Esophagus squamous epithelium (tissue), 5 donors: ENCODE data around the gene BRPF1. TPM values are rescaled to one million over a fixed set of nuclear protein-coding genes. Genes with fewer than 3 reads are reported as not detected.

Experiments used
- DNase-seq: peaks from one replicate; lab custom pipeline; 2025; lab: John Stamatoyannopoulos, UW
- H3K27ac ChIP-seq, 4 donors: fragments of 200-600 bp; sonication (generic); one replicate each; pipeline ENCODE4 v1.5.1; 2016 to 2019; ENCODE audit warnings: mild to moderate bottlenecking in 1 of 4
- H3K27me3 ChIP-seq, 4 donors: fragments of 200-600 bp; sonication (generic); 1 replicate in 3 of 4; 2 replicates in 1 of 4; pipeline versions ENCODE4 v1.5.1 to v1.6.0; 2017 to 2021; ENCODE audit warnings: antibody characterized with exemption in 1 of 4
- H3K36me3 ChIP-seq, 3 donors: fragments of 200-600 bp; sonication (generic); one replicate each; pipeline ENCODE4 v1.5.1; 2016 to 2019
- H3K4me1 ChIP-seq, 3 donors: fragments of 200-600 bp; sonication (generic); one replicate each; pipeline ENCODE4 v1.5.1; 2017 to 2019
- H3K4me3 ChIP-seq, 4 donors: fragments of 200-600 bp; sonication (generic); 1 replicate in 3 of 4; 2 replicates in 1 of 4; pipeline ENCODE4 v1.5.1; 2016 to 2019; ENCODE audit warnings: mild to moderate bottlenecking in 2 of 4, moderate library complexity in 1 of 4
- H3K9me3 ChIP-seq, 3 donors: fragments of 200-600 bp; sonication (generic); one replicate each; pipeline ENCODE4 v1.5.1; 2016 to 2019
- CTCF ChIP-seq, 6 experiments: fragments of 450-650 bp in 4 of 6; fragments of 200-600 bp in 2 of 6; sonication (generic) in 2 of 6; IDR thresholded peaks; one replicate each; pipeline ENCODE4 v1.5.1; 2016 to 2019; ENCODE audit warnings: antibody characterized with exemption in 6 of 6, mild to moderate bottlenecking in 4 of 6, moderate library complexity in 4 of 6
- POLR2A ChIP-seq, 4 donors: fragments of 450-650 bp; IDR thresholded peaks; one replicate each; pipeline ENCODE4 v1.6.1; 2017; ENCODE audit warnings: antibody characterized with exemption in 4 of 4, mild to moderate bottlenecking in 4 of 4, moderate library complexity in 3 of 4
- WGBS, 2 donors: methylation state at CpG; one replicate each; pipeline ENCODE4 v1.1.5; 2018; 5-methylcytosine and 5-hydroxymethylcytosine counted together
- intact Hi-C: fragments of 100-400 bp; cut with DNase I; formaldehyde crosslinking; loops from one replicate; pipeline ENCODE4 v1.15.0; 2022
- total RNA-seq, 4 donors: library from RNA; depleted of rRNA; stranded (reverse); fragments of >200 nt; gene quantifications; one replicate each; pipeline ENCODE4 v1.1.0, GENCODE V29; 2016
- donor health status: DM: yes; HTN: yes; CAD: no.

The BRPF1 gene
- total RNA-seq, 4 donors from 2014 or later = 9.8 to 18.3 (median 15.4) TPM

DNA sequence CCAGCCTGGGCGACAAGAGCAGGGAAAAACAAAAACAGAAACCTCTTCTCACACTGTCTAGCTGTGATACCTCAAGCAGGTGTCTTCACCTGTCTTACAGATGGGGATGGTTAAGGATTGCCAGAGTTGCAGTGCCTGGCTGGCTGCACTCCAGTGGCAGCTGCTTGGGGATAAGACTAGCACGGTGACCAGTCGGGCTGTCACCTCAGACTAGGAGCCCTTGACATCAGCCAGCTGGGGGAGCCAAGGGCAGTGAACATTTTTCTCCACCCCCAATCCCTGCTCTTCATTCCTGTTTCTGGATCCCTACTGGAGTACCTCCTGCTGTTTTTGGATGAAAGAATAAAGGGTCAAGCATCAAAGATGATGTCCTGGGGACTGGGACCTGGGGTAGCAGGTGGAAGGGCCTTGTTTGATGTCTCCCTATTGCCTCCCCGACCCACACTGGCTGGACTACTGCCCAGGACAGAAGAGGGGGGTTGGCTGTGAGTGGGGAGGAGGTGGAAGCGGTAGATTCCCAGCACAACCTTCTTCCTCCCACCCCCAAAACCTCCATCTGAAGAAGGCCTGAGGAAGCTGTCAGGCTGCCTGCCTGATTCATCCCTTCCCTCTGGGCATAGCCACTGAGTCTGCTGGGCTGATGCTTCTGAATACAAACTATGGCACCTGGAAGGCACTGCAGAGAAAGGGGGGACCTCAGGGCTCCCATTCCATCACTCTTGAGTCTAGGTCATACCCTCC, 34.9 kb upstream of the BRPF1 start:
- no peak overlapping the region for H3K4me3 ChIP-seq
- no peaks in the 10 kb centered on the region for H3K27me3 ChIP-seq
- H3K4me1 ChIP-seq = no peaks in the 10 kb centered on the region
- H3K9me3 ChIP-seq = no peaks in the 10 kb centered on the region
- H3K27ac ChIP-seq = no peak overlapping the region
- WGBS, 2 donors = 60 to 71% methylated on average over 3 of the region's 5 CpGs
- intact Hi-C loops = no loop called here
- peaks cover 21 to 100% (median 24%) of the 10 kb centered on the region in 3 donors for H3K36me3 ChIP-seq
- DNase-seq = no peak
- TF ChIP-seq CTCF (IDR thresholded peaks at IDR 0.05) (no peak), POLR2A (IDR thresholded peaks at IDR 0.05) (no peak)

GRCh38 chr3:9697892-9698291, 33.6 kb upstream of the BRPF1 start:
- intact Hi-C loops = no loop called here
- 92 to 94% methylated on average over 2 of the region's 4 CpGs for WGBS, 2 donors
- no peak for DNase-seq
- TF ChIP-seq POLR2A (IDR thresholded peaks at IDR 0.05) (no peak), CTCF (IDR thresholded peaks at IDR 0.05) (no peak)
- no peak overlapping the region for H3K27ac ChIP-seq
- peaks cover 20 to 100% (median 24%) of the 10 kb centered on the region in 3 donors for H3K36me3 ChIP-seq
- no peaks in the 10 kb centered on the region for H3K4me1 ChIP-seq
- no peaks in the 10 kb centered on the region for H3K27me3 ChIP-seq
- no peaks in the 10 kb centered on the region for H3K9me3 ChIP-seq
- no peak overlapping the region for H3K4me3 ChIP-seq

GRCh38 chr3:9698293-9698692, 33.2 kb upstream of the BRPF1 start:
- no peak for TF ChIP-seq CTCF (IDR thresholded peaks at IDR 0.05)
- TF ChIP-seq POLR2A (IDR thresholded peaks at IDR 0.05) = no peak
- intact Hi-C loops = no loop called here
- peaks cover 20 to 98% (median 24%) of the 10 kb centered on the region in 3 donors for H3K36me3 ChIP-seq
- H3K4me1 ChIP-seq = peaks cover 0 to under 1% (median 0%) of the 10 kb centered on the region in 3 donors
- WGBS, 2 donors = 81 to 100% methylated on average over 1 to 2 of the region's 3 CpGs
- DNase-seq = no peak
- peaks cover 0 to 2% (median 0%) of the 10 kb centered on the region in 4 donors for H3K27me3 ChIP-seq
- H3K4me3 ChIP-seq = no peak overlapping the region
- no peaks in the 10 kb centered on the region for H3K9me3 ChIP-seq
- no peak overlapping the region for H3K27ac ChIP-seq

DNA sequence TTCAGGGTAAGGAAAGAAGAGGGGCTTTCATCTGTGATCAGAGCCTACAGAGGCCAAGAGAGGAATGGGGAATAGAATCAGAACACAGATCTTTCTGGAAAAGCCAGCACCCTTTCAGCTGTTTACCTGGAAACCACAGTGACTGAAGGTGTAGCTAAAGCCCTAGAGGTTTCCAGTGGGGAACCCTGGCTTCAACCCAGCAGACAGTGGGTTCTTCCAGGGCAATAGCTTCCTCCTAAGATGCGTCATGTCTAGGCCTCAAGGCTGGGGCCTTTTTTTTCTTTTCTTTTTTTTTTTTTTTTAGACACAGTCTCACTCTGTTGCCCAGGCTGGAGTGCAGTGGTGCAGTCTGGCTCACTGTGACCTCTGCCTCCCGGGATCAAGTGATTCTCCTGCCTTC, 31.0 kb upstream of the BRPF1 start:
- intact Hi-C loops = no loop called here
- peaks cover 0 to 24% (median 0%) of the 10 kb centered on the region in 4 donors for H3K27me3 ChIP-seq
- DNase-seq = no peak
- peaks cover 20 to 75% (median 24%) of the 10 kb centered on the region in 3 donors for H3K36me3 ChIP-seq
- WGBS, 2 donors = 82 to 89% methylated on average over 2 of the region's 2 CpGs
- H3K27ac ChIP-seq = no peak overlapping the region
- TF ChIP-seq POLR2A (IDR thresholded peaks at IDR 0.05) = no peak
- no peak for TF ChIP-seq CTCF (IDR thresholded peaks at IDR 0.05)
- no peak overlapping the region for H3K4me3 ChIP-seq
- no peaks in the 10 kb centered on the region for H3K9me3 ChIP-seq
- H3K4me1 ChIP-seq = peaks cover 13 to 20% (median 13%) of the 10 kb centered on the region in 3 donors

DNA sequence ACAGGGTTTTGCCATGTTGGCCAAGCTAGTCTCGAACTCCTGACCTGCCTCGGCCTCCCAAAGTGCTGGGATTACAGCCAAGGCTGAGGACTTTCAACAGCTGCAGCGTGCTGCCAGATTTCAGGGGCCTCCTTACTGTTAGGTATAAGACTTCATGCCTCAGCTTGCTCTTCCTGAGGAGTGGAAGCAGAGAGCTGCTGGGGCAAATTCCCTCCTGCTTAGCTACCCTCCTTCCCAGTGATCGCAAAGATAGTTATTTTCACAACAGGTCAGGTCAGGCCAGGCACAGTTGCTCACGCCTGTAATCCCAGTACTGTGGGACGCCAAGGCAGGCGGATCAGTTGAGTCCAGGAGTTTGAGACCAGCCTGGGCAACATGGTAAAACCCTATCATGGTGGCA, 30.5 kb upstream of the BRPF1 start:
- no peak overlapping the region for H3K4me3 ChIP-seq
- H3K27ac ChIP-seq = no peak overlapping the region
- intact Hi-C loops = no loop called here
- peaks cover 13 to 20% (median 13%) of the 10 kb centered on the region in 3 donors for H3K4me1 ChIP-seq
- WGBS, 2 donors = 50 to 61% methylated on average over 4 of the region's 7 CpGs
- no peaks in the 10 kb centered on the region for H3K9me3 ChIP-seq
- no peak for DNase-seq
- peaks cover 0 to 25% (median 0%) of the 10 kb centered on the region in 4 donors for H3K27me3 ChIP-seq
- peaks cover 20 to 71% (median 24%) of the 10 kb centered on the region in 3 donors for H3K36me3 ChIP-seq
- TF ChIP-seq POLR2A (IDR thresholded peaks at IDR 0.05) (no peak), CTCF (IDR thresholded peaks at IDR 0.05) (no peak)
